HCT116 (cell line): ENCODE measurements around the gene NCLN. TPM values are rescaled to one million over a fixed set of nuclear protein-coding genes. Genes with fewer than 3 reads are reported as not detected.

ENCODE experiments used
- ATAC-seq: fragments of 200-7000 bp; cut with Tn5 transposase; 2 replicates; pipeline ENCODE4 v1.9.1; 2020; ENCODE audit warnings: mild to moderate bottlenecking, moderate library complexity
- BruUV-seq: library from RNA; stranded (reverse); fragments of 400-500 nt; replicated peaks from 2 replicates; lab custom pipeline; 2021; lab: Mats Ljungman, UMichigan
- CTCF ChIA-PET: fragments of 300-600 bp; sonication (Branson Sonifier 250); formaldehyde crosslinking; loops from one replicate; lab custom pipeline; 2021; ENCODE audit warnings: antibody characterized with exemption; lab: Charles Lee
- POLR2A ChIA-PET: fragments of 300-600, 350-600 bp; sonication (Branson Sonifier 250); formaldehyde crosslinking; loops from one replicate; lab custom pipeline; 2021; ENCODE audit warnings: antibody characterized with exemption; lab: Charles Lee
- RAD21 ChIA-PET, 2 experiments: fragments of 300-600 bp; sonication (Branson Sonifier 250); formaldehyde crosslinking; loops; one replicate each; lab custom pipeline; 2023; ENCODE audit warnings: low total read pairs in 2 of 2; ENCODE audit not compliant: uncharacterized antibody in 2 of 2, unreplicated experiment in 2 of 2, low non-redundant PET in 1 of 2; lab: Charles Lee
- DNase-seq: peaks from one replicate; pipeline ENCODE4 v3.0.0-alpha.2; 2010; ENCODE audit warnings: low read depth, low spot score
- H2AFZ ChIP-seq: fragments of 200-600 bp; shearing (Covaris generic), sonication (generic); 2 replicates; pipeline ENCODE4 v1.6.1; 2017; ENCODE audit warnings: low read depth, mixed run types, mixed read lengths, antibody characterized with exemption, low read length; ENCODE audit not compliant: poor library complexity, severe bottlenecking
- H3K27ac ChIP-seq: 2 replicates; pipeline ENCODE4 v1.5.1; 2012; ENCODE audit warnings: low read depth, low read length
- H3K27me3 ChIP-seq: fragments of 200-600 bp; sonication (generic); 2 replicates; pipeline ENCODE4 v1.6.1; 2016; ENCODE audit warnings: mixed run types, low read length, mixed read lengths; ENCODE audit not compliant: insufficient read depth
- H3K36me3 ChIP-seq, 2 experiments: fragments of 200-500 bp in 1 of 2; fragments of 200-600 bp in 1 of 2; sonication (Bioruptor generic) in 1 of 2; sonication (generic) in 1 of 2; 2 replicates each; pipeline versions ENCODE4 v1.5.1 to v1.6.1; 2014 to 2016; ENCODE audit warnings: low read length in 2 of 2, inconsistent platforms in 1 of 2, mixed read lengths in 1 of 2, mixed run types in 1 of 2; ENCODE audit not compliant: insufficient read depth in 2 of 2, control insufficient read depth in 1 of 2
- H3K4me1 ChIP-seq, 2 experiments: fragments of 200-600 bp in 1 of 2; sonication (generic) in 1 of 2; 2 replicates each; pipeline versions ENCODE4 v1.5.1 to v1.6.1; 2012 to 2017; ENCODE audit warnings: low read length in 2 of 2, inconsistent platforms in 1 of 2, mild to moderate bottlenecking in 1 of 2, mixed read lengths in 1 of 2, mixed run types in 1 of 2, moderate library complexity in 1 of 2; ENCODE audit not compliant: insufficient read depth in 2 of 2, control insufficient read depth in 1 of 2
- H3K4me2 ChIP-seq: fragments of 200-600 bp; sonication (generic); 2 replicates; pipeline ENCODE4 v1.6.1; 2017; ENCODE audit warnings: mixed run types, low read length, mixed read lengths
- H3K4me3 ChIP-seq, 2 experiments: fragments of 200-600 bp in 1 of 2; sonication (generic) in 1 of 2; replicated peaks in 1 of 2; 2 replicates each; pipeline ENCODE4 v1.5.1; 2011 to 2016; ENCODE audit warnings: low read length in 2 of 2, control low read depth in 1 of 2, low read depth in 1 of 2, mild to moderate bottlenecking in 1 of 2, mixed read lengths in 1 of 2, mixed run types in 1 of 2
- H3K79me2 ChIP-seq: fragments of 200-600 bp; sonication (generic); 2 replicates; pipeline ENCODE4 v1.6.1; 2017; ENCODE audit warnings: mild to moderate bottlenecking, mixed run types, low read length, moderate library complexity, mixed read lengths; ENCODE audit not compliant: insufficient read depth
- H3K9ac ChIP-seq: fragments of 200-600 bp; sonication (generic); 2 replicates; pipeline ENCODE4 v1.6.1; 2016; ENCODE audit warnings: low read length, mixed read lengths
- H3K9me2 ChIP-seq: fragments of 200-600 bp; sonication (generic), shearing (Covaris generic); 2 replicates; pipeline ENCODE4 v1.6.1; 2017; ENCODE audit warnings: mixed run types, mild to moderate bottlenecking, moderate library complexity; ENCODE audit not compliant: insufficient read depth
- H3K9me3 ChIP-seq, 2 experiments: fragments of 200-500 bp in 1 of 2; fragments of 200-600 bp in 1 of 2; sonication (Bioruptor generic) in 1 of 2; sonication (generic) in 1 of 2; 2 replicates each; pipeline ENCODE4 v1.6.1; 2014 to 2017; ENCODE audit warnings: low read length in 2 of 2, mixed read lengths in 2 of 2, inconsistent platforms in 1 of 2, low read depth in 1 of 2, mild to moderate bottlenecking in 1 of 2, mixed run types in 1 of 2, moderate library complexity in 1 of 2; ENCODE audit not compliant: control insufficient read depth in 1 of 2, insufficient read depth in 1 of 2
- H4K20me1 ChIP-seq: fragments of 200-600 bp; sonication (generic), shearing (Covaris generic); 2 replicates; pipeline ENCODE4 v1.6.1; 2017; ENCODE audit warnings: mixed run types, mild to moderate bottlenecking, moderate library complexity; ENCODE audit not compliant: insufficient read depth
- ELF1 ChIP-seq: IDR thresholded peaks from 2 replicates; pipeline ENCODE4 v1.6.1; 2012; ENCODE audit warnings: low read depth, borderline replicate concordance
- SIN3A ChIP-seq: IDR thresholded peaks from 2 replicates; pipeline ENCODE4 v1.6.1; 2012; ENCODE audit warnings: low read depth
- SP1 ChIP-seq: IDR thresholded peaks from 2 replicates; pipeline ENCODE4 v1.6.1; 2012; ENCODE audit warnings: low read depth
- ZFX ChIP-seq: fragments of 450-650 bp; IDR thresholded peaks from 2 replicates; pipeline ENCODE4 v1.6.1; 2017
- intact Hi-C: fragments of 100-400 bp; cut with micrococcal nuclease; formaldehyde crosslinking; loops from 2 replicates; pipeline ENCODE4 v1.10.0; 2022
- total RNA-seq: library from RNA; stranded (reverse); gene quantifications from one replicate; pipeline ENCODE4 v1.2.1, GENCODE V29; 2021; ENCODE audit not compliant: unreplicated experiment
- TF ChIP-seq, protein P1 (sequence below), 3 experiments: fragments of 200-600 bp in 1 of 3; sonication (generic) in 1 of 3; IDR thresholded peaks in 2 of 3; conservative IDR thresholded peaks in 1 of 3; 2 replicates each; pipeline ENCODE4 v1.5.1; 2012 to 2017; ENCODE audit warnings: low read depth in 2 of 3, low read length in 2 of 3, antibody characterized with exemption in 1 of 3, borderline replicate concordance in 1 of 3, control low read depth in 1 of 3, mild to moderate bottlenecking in 1 of 3, mixed read lengths in 1 of 3, mixed run types in 1 of 3, moderate library complexity in 1 of 3; ENCODE audit not compliant: insufficient read depth in 1 of 3
- TF ChIP-seq, protein P2 (sequence below): IDR thresholded peaks from 2 replicates; pipeline ENCODE4 v1.6.1; 2012; ENCODE audit warnings: low read depth

NCLN gene
- total RNA-seq, 1 experiment from 2014 or later = 119 TPM

DNA sequence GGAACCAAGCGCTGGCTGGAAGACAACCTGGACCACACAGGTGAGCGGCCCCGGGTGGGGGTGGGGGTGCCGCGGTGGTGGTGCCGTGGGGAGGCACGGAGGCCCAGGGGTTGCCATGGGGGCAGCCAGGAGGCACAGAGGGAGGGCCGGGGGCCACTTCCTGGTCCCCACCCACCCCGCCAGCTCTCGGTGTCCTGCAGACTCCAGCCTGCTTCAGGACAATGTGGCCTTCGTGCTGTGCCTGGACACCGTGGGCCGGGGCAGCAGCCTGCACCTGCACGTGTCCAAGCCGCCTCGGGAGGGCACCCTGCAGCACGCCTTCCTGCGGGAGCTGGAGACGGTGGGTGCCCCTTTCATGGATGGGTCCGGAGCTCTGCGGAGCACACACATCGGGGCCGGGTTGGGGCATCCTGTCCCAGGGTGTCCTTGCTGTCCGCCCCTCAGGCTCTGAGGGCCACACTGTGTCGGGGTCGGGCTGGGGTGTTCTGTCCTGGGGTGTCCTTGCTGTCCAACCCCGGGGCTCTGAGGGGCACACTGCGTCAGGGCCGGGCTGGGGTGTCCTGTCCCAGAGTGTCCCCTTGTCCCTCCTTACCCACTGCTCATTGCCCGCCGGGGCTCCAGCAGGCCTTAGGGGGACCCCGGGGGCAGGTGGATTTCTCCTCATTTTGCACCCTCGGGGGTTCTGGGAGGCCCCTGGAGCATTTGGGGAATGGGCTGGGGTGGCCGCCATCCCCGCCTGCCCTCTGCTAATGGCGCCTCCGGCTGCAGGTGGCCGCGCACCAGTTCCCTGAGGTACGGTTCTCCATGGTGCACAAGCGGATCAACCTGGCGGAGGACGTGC, 18.3 kb downstream of the NCLN start:
- no peaks in the 10 kb centered on the region for H3K79me2 ChIP-seq
- H4K20me1 ChIP-seq = no peaks in the 10 kb centered on the region
- H3K4me3 ChIP-seq = no peak overlapping the region
- BruUV-seq = no TSS peak
- no peaks in the 10 kb centered on the region for H3K9me3 ChIP-seq
- H3K27ac ChIP-seq = no peak overlapping the region
- CTCF ChIA-PET = no interaction called here
- H3K4me1 ChIP-seq = no peaks in the 10 kb centered on the region
- DNase-seq (no peak), ATAC-seq (no peak)
- no peak overlapping the region for H3K4me2 ChIP-seq
- RAD21 ChIA-PET = no interaction called here
- H2AFZ ChIP-seq = no peak overlapping the region
- H3K9me2 ChIP-seq = no peaks in the 10 kb centered on the region
- TF ChIP-seq, protein P1, sequence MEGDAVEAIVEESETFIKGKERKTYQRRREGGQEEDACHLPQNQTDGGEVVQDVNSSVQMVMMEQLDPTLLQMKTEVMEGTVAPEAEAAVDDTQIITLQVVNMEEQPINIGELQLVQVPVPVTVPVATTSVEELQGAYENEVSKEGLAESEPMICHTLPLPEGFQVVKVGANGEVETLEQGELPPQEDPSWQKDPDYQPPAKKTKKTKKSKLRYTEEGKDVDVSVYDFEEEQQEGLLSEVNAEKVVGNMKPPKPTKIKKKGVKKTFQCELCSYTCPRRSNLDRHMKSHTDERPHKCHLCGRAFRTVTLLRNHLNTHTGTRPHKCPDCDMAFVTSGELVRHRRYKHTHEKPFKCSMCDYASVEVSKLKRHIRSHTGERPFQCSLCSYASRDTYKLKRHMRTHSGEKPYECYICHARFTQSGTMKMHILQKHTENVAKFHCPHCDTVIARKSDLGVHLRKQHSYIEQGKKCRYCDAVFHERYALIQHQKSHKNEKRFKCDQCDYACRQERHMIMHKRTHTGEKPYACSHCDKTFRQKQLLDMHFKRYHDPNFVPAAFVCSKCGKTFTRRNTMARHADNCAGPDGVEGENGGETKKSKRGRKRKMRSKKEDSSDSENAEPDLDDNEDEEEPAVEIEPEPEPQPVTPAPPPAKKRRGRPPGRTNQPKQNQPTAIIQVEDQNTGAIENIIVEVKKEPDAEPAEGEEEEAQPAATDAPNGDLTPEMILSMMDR (IDR thresholded peaks at IDR 0.05 in 2 of 3, conservative IDR thresholded peaks at IDR 0.05 in 1 of 3; ENCODE audit: borderline replicate concordance in 1 of 3, insufficient read depth in 1 of 3, low read depth in 2 of 3, low read length in 2 of 3) = no peak
- TF ChIP-seq ZFX (no peak), SIN3A (no peak), SP1 (no peak), ELF1 (no peak)
- TF ChIP-seq, protein P2, sequence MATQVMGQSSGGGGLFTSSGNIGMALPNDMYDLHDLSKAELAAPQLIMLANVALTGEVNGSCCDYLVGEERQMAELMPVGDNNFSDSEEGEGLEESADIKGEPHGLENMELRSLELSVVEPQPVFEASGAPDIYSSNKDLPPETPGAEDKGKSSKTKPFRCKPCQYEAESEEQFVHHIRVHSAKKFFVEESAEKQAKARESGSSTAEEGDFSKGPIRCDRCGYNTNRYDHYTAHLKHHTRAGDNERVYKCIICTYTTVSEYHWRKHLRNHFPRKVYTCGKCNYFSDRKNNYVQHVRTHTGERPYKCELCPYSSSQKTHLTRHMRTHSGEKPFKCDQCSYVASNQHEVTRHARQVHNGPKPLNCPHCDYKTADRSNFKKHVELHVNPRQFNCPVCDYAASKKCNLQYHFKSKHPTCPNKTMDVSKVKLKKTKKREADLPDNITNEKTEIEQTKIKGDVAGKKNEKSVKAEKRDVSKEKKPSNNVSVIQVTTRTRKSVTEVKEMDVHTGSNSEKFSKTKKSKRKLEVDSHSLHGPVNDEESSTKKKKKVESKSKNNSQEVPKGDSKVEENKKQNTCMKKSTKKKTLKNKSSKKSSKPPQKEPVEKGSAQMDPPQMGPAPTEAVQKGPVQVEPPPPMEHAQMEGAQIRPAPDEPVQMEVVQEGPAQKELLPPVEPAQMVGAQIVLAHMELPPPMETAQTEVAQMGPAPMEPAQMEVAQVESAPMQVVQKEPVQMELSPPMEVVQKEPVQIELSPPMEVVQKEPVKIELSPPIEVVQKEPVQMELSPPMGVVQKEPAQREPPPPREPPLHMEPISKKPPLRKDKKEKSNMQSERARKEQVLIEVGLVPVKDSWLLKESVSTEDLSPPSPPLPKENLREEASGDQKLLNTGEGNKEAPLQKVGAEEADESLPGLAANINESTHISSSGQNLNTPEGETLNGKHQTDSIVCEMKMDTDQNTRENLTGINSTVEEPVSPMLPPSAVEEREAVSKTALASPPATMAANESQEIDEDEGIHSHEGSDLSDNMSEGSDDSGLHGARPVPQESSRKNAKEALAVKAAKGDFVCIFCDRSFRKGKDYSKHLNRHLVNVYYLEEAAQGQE = no peak
- TF ChIP-seq, all 23 proteins: peak for 0
- Histone ChIP-seq H3K36me3 (peaks cover 18 to 31% of the 10 kb centered on the region in 2 experiments; a peak in 3 of 4 replicates), H3K9ac (no peak overlapping the region), H3K27me3 (no peaks in the 10 kb centered on the region)
- POLR2A ChIA-PET = no interaction called here
- intact Hi-C loops = no loop called here
